Neural cell (in vitro differentiated cells): ENCODE results near the gene DEAF1.

ENCODE experiments used
- CTCF ChIP-seq: fragments of 450-650 bp; IDR thresholded peaks from 2 replicates; pipeline ENCODE4 v1.5.1; 2014; ENCODE audit warnings: antibody characterized with exemption, mild to moderate bottlenecking, moderate library complexity; ENCODE audit not compliant: poor library complexity, severe bottlenecking
- EP300 ChIP-seq: fragments of 450-650 bp; conservative IDR thresholded peaks from 2 replicates; pipeline ENCODE4 v1.6.1; 2014; ENCODE audit warnings: antibody characterized with exemption, mild to moderate bottlenecking, moderate library complexity; ENCODE audit not compliant: poor library complexity, severe bottlenecking
- POLR2AphosphoS5 ChIP-seq: IDR thresholded peaks from 2 replicates; pipeline ENCODE4 v1.6.1; 2012

DNA sequence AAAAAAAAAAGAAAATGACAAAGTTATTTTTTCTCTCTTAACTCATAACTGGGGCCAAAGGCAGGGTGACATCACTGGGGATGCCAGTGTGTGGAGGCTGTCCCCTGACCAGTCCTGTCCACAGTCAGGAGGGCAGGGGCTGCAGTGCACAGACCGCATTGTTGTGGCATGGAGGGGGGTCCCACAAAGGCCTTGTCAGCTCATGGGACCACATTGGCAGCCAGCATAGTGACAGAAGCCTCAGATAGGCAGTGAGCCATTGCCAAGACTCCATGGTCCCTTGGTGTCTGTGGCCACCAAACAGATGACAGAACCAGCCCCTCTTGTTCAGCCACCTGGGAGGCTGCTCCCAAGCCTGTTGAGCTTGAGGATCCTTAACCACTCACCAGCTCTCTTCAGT is 4.7 kb upstream of the DEAF1 start:
- TF ChIP-seq CTCF: no peak
- TF ChIP-seq POLR2AphosphoS5: no peak
- TF ChIP-seq EP300: no peak
